PC-3 (cell line): ENCODE measurements around the gene VEGFA. TPM values are rescaled to one million over a fixed set of nuclear protein-coding genes. Genes with fewer than 3 reads are reported as not detected.

ENCODE experiments used
- ATAC-seq: fragments of 200-7000 bp; cut with Tn5 transposase; 2 replicates; pipeline ENCODE4 v1.9.1; 2020; ENCODE audit warnings: mild to moderate bottlenecking, moderate library complexity
- BruUV-seq: library from RNA; stranded (reverse); fragments of 400-500 nt; replicated peaks from 2 replicates; lab custom pipeline; 2021; lab: Mats Ljungman, UMichigan
- CTCF ChIA-PET: fragments of 300-600 bp; sonication (Branson Sonifier 250); formaldehyde crosslinking; loops from one replicate; lab custom pipeline; 2022; ENCODE audit warnings: antibody characterized with exemption; lab: Charles Lee
- POLR2A ChIA-PET: fragments of 300-600 bp; sonication (Branson Sonifier 250); formaldehyde crosslinking; loops from one replicate; lab custom pipeline; 2022; ENCODE audit warnings: antibody characterized with exemption; ENCODE audit not compliant: unreplicated experiment; lab: Charles Lee
- DNase-seq: peaks from one replicate; pipeline ENCODE4 v3.0.0-alpha.2; 2015
- H2AFZ ChIP-seq: fragments of 300-600 bp; sonication (generic); 2 replicates; pipeline ENCODE4 v1.6.0; 2016; ENCODE audit warnings: antibody characterized with exemption, low read length
- H3F3A ChIP-seq: fragments of 300-600 bp; sonication (generic); one replicate; pipeline ENCODE4 v1.6.0; 2017; ENCODE audit warnings: antibody characterized with exemption, low read length, control low read depth, mild to moderate bottlenecking; ENCODE audit not compliant: unreplicated experiment
- H3K27ac ChIP-seq: fragments of 300-600 bp; sonication (generic); 2 replicates; pipeline ENCODE4 v1.5.1; 2016; ENCODE audit warnings: mild to moderate bottlenecking, low read length
- H3K27me3 ChIP-seq: fragments of 300-600 bp; sonication (generic); 2 replicates; pipeline ENCODE4 v1.6.1; 2016; ENCODE audit warnings: low read length, mixed read lengths
- H3K36me3 ChIP-seq: fragments of 300-600 bp; sonication (generic); 2 replicates; pipeline ENCODE4 v1.6.1; 2016; ENCODE audit warnings: low read depth, mixed run types, low read length, mixed read lengths
- H3K4me1 ChIP-seq: fragments of 300-600 bp; sonication (generic); 2 replicates; pipeline ENCODE4 v1.5.1; 2016; ENCODE audit warnings: low read length; ENCODE audit not compliant: insufficient read depth
- H3K4me2 ChIP-seq: fragments of 300-600 bp; sonication (generic); 2 replicates; pipeline ENCODE4 v1.6.0; 2016; ENCODE audit warnings: low read length
- H3K4me3 ChIP-seq: fragments of 300-600 bp; sonication (generic); 2 replicates; pipeline ENCODE4 v1.5.1; 2016; ENCODE audit warnings: mild to moderate bottlenecking, low read length, mixed read lengths
- H3K79me2 ChIP-seq: fragments of 300-600 bp; sonication (generic); 2 replicates; pipeline ENCODE4 v1.6.1; 2017; ENCODE audit warnings: low read length, mixed read lengths
- H3K9ac ChIP-seq: fragments of 300-600 bp; sonication (generic); 2 replicates; pipeline ENCODE4 v1.6.0; 2016; ENCODE audit warnings: mild to moderate bottlenecking, low read length
- H3K9me2 ChIP-seq: fragments of 300-600 bp; sonication (generic); replicated peaks from 2 replicates; pipeline ENCODE4 v1.6.1; 2016; ENCODE audit warnings: mixed run types, low read length, mixed read lengths
- H3K9me3 ChIP-seq: fragments of 300-600 bp; sonication (generic); 2 replicates; pipeline ENCODE4 v1.6.1; 2016; ENCODE audit warnings: low read length, mixed read lengths
- H4K20me1 ChIP-seq: fragments of 300-600 bp; sonication (generic); 2 replicates; pipeline ENCODE4 v1.6.1; 2016; ENCODE audit warnings: low read length, mixed read lengths
- CTCF ChIP-seq: fragments of 300-600 bp; sonication (generic); conservative IDR thresholded peaks from 2 replicates; pipeline ENCODE4 v1.5.1; 2017; ENCODE audit warnings: antibody characterized with exemption, low read depth, mild to moderate bottlenecking, low read length
- EZH2 ChIP-seq: fragments of 300-600 bp; sonication (generic); IDR thresholded peaks from one replicate; pipeline ENCODE4 v1.6.1; 2017; ENCODE audit warnings: antibody characterized with exemption, mild to moderate bottlenecking, low read length; ENCODE audit not compliant: unreplicated experiment
- EZH2phosphoT487 ChIP-seq: fragments of 300-600 bp; sonication (generic); IDR thresholded peaks from 2 replicates; pipeline ENCODE4 v1.6.1; 2018; ENCODE audit warnings: mild to moderate bottlenecking, antibody characterized with exemption, low read length, borderline replicate concordance
- intact Hi-C: fragments of 100-400 bp; cut with micrococcal nuclease; formaldehyde crosslinking; loops from 2 replicates; pipeline ENCODE4 v1.9.0; 2023
- total RNA-seq: library from RNA; depleted of rRNA; stranded (reverse); fragments of >200 nt; gene quantifications from 2 replicates; pipeline ENCODE4 v1.2.3, GENCODE V29; 2014

The VEGFA gene
- total RNA-seq, 1 experiment from 2014 or later, result 146 TPM

GRCh38 chr6:43781941-43782704 is 12.1 kb downstream of the VEGFA start:
- Histone ChIP-seq H3K27ac (no peak overlapping the region), H2AFZ (no peak overlapping the region), H3K4me2 (no peak overlapping the region), H3K9ac (no peak overlapping the region), H3K9me2 (no peaks in the 10 kb centered on the region), H3K4me3 (no peak overlapping the region), H3K27me3 (no peaks in the 10 kb centered on the region), H4K20me1 (peaks cover 56% of the 10 kb centered on the region), H3K79me2 (peaks cover 41% of the 10 kb centered on the region), H3K36me3 (peaks cover 81% of the 10 kb centered on the region), H3K4me1 (no peaks in the 10 kb centered on the region), H3F3A (no peaks in the 10 kb centered on the region), H3K9me3 (no peaks in the 10 kb centered on the region)
- ChIA-PET POLR2A (no interaction called here), CTCF (no interaction called here)
- DNase-seq (no peak), ATAC-seq (no peak)
- intact Hi-C loops, result no loop called here
- no peak for TF ChIP-seq EZH2phosphoT487
- BruUV-seq, result no TSS peak

GRCh38 chr6:43782764-43783513 is 12.9 kb downstream of the VEGFA start:
- intact Hi-C loops, result no loop called here
- no peak overlapping the region for H3K27ac ChIP-seq
- ATAC-seq, result no peak
- no peaks in the 10 kb centered on the region for H3K9me2 ChIP-seq
- H3K9me3 ChIP-seq, result no peaks in the 10 kb centered on the region
- H3K4me1 ChIP-seq, result no peaks in the 10 kb centered on the region
- TF ChIP-seq EZH2phosphoT487, result no peak
- TF ChIP-seq EZH2, result no peak
- no peak for TF ChIP-seq CTCF
- no peak overlapping the region for H3K4me2 ChIP-seq
- no peak for DNase-seq
- H3K36me3 ChIP-seq, result peaks cover 73% of the 10 kb centered on the region
- peaks cover 33% of the 10 kb centered on the region for H3K79me2 ChIP-seq
- H3F3A ChIP-seq, result no peaks in the 10 kb centered on the region
- H4K20me1 ChIP-seq, result peaks cover 53% of the 10 kb centered on the region
- no peak overlapping the region for H3K4me3 ChIP-seq
- H3K27me3 ChIP-seq, result no peaks in the 10 kb centered on the region
- no peak overlapping the region for H2AFZ ChIP-seq
- ChIA-PET CTCF (no interaction called here), POLR2A (no interaction called here)
- no TSS peak for BruUV-seq
- H3K9ac ChIP-seq, result no peak overlapping the region

- H3F3A ChIP-seq, result no peaks in the 10 kb centered on the region
- no peaks in the 10 kb centered on the region for H3K4me1 ChIP-seq
- ChIA-PET CTCF (no interaction called here), POLR2A (no interaction called here)
- no peak for TF ChIP-seq CTCF
- no peak for TF ChIP-seq EZH2phosphoT487
- no peak for TF ChIP-seq EZH2
- H3K27ac ChIP-seq, result no peak overlapping the region
- no TSS peak for BruUV-seq
- no peak overlapping the region for H3K9ac ChIP-seq
- no peak for ATAC-seq
- no peak for DNase-seq
- peaks cover 20% of the 10 kb centered on the region; the same call in 1 of the 2 replicates for H3K79me2 ChIP-seq
- H3K36me3 ChIP-seq, result peaks cover 60% of the 10 kb centered on the region
- no peaks in the 10 kb centered on the region for H3K9me2 ChIP-seq
- no peak overlapping the region for H3K4me2 ChIP-seq
- no peaks in the 10 kb centered on the region for H3K9me3 ChIP-seq
- no peaks in the 10 kb centered on the region for H3K27me3 ChIP-seq
- intact Hi-C loops, result no loop called here
- peaks cover 41% of the 10 kb centered on the region for H4K20me1 ChIP-seq
- no peak overlapping the region for H3K4me3 ChIP-seq
- no peak overlapping the region for H2AFZ ChIP-seq
These were observed 14.2 kb downstream of the VEGFA start for GRCh38 chr6:43784049-43784855.
